Dermis microvascular lymphatic vessel endothelial cell (primary cell): Measurements from ENCODE around the gene CBFA2T3. TPM values are rescaled to one million over a fixed set of nuclear protein-coding genes. Genes with fewer than 3 reads are reported as not detected.

Source experiments
- DNase-seq, 2 donors: peaks; one replicate each; pipeline versions ENCODE4 v3.0.0 to v3.0.0-alpha.2; 2010; ENCODE audit warnings: low read depth in 2 of 2
- total RNA-seq: library from RNA; depleted of rRNA; stranded (reverse); fragments of >200 nt; gene quantifications from 2 replicates; pipeline ENCODE4 v1.2.1, GENCODE V29; 2014

The CBFA2T3 gene
- total RNA-seq, 1 donor from 2014 or later: not detected

DNA sequence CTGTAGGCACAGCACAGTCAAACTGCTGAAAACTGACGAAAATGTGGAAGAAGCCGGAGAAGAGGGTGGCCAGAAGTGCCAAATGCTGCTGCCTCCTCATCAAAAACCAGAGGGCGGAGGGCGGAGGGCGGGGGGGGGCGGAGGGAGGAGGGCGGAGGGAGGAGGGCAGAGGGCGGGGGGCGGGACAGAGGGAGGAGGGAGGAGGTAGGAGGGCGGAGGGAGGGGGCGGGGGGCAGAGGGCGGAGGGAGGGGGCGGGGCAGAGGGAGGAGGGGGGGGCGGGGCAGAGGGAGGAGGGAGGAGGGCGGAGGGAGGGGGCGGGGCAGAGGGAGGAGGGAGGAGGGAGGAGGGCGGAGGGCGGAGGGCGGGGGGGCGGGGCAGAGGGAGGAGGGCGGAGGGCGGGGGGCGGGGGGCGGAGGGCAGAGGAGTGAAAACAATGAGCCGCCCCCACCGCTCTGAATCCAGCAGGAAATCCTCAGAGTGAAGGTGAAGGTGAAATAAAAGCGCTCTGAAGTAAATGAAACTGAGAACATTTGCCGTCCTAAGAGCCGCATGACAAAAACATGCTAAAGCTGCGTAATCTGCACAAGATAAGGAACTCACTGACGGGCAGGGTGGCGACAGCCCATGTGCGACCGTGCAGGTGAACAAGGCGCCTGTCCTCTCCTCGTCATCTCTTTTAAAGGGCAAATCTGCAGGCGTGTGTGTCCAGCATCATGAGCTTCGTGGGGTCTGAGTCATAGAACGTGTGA, 22.6 kb upstream of the CBFA2T3 start:
- no peak for DNase-seq

DNA sequence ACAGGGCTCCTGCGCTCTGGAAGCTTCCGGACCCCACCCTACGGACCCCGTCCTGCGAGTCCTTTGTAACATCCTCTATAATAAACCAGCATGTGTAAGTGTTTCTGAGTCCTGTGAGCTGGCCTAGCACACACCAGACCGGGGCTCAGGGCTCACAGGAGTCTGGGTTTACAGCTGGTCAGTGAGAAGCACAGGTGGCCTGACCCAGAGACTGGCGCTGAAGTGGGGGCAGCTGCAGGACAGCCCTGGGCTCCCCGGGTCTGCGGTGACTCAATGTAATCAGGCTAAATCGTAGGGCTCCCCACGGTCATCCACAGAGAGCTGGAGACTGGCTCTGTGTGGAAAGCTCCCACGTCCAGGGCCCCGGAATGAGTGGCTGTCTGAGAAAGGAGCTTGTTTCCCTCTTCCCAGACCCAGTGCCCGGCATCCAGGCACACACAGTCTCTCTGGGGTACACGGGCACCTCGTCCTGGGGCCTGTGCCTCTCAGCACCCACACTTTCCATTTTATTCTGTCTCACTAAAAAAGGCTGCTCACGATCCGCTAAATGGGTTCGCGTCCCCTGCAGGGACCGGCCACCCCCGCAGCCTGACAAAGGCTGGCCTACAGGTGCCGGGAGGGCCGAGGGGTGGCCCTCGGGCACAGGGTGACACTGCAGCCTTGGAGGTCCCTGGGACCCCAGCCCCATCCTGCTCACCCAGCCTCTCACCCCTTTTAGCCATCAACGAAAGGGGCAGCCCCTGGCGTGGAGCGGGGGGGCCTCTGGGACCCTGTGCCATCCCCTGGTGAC, 18.9 kb upstream of the CBFA2T3 start:
- no peak for DNase-seq

DNA sequence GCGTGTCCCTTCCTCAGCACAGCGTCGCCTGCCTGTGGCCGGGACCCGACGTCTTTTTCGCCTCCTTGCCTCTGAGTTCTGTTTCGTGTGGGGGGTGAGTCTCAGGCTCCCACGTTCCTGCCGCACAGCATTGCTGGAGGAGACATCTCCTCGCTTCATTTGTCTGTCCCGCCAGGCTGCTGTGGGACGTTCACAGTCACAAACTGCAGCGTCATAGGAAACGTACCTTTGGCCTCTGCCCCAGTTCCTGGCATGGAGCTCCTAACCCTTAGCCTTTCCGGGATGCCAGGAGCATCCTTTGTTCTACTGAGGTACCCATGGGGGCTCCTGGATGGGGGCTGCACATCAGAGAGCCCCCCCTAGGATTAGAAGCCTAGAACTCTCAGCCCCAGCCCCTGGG, 18.2 kb upstream of the CBFA2T3 start:
- no peak for DNase-seq

DNA sequence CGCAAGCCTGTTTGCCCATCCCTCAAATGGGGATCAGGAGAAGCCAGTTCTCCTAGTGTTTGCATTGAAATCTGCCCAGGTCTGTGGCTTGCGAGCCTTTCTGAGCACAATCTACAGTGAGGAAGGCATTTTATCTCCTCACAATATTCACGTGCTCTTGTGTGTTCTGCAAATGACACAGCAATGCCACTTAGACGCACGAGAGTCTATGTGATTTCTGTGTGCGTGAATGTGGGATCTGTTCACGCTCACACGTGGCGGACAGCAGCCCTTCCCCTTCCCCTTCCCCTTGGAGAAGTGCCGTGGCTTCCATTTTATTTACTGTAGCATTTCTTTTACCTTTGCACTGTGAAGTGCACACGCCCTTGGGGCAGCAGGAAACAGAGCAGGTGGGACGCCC, 17.7 kb upstream of the CBFA2T3 start:
- DNase-seq: no peak

DNA sequence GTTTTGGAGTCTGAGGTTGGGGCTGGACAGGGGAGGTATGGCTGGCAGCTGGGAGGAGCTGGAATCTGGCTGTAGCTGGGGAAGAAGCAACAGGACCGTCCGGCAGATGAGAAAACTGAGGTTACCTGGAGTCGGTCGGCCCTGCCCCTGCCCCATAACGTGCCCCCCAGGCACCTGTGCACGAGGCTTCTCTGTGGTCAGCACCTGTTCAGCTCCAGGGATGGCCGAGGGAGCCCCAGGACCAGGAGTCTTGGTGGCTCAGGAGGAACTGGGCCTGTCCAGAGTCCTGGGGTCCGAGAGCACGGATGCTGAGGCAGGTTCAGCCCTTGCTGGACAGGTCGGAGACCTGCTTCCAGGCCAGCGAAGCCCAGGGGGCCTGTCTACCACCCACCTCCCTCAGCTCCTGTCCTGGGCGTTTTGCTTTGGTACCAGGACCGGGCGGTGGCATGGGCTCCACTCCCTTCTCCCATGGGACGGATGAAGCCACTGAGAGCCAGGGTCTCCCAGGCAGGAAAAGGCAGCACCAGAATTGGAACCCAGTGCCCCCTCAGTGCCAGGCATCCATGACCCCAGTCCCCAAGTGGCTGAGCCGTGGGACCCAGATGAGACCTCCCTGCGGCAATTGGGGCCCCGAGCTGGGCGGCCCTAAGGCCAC, 17.1 kb upstream of the CBFA2T3 start:
- DNase-seq: no peak

DNA sequence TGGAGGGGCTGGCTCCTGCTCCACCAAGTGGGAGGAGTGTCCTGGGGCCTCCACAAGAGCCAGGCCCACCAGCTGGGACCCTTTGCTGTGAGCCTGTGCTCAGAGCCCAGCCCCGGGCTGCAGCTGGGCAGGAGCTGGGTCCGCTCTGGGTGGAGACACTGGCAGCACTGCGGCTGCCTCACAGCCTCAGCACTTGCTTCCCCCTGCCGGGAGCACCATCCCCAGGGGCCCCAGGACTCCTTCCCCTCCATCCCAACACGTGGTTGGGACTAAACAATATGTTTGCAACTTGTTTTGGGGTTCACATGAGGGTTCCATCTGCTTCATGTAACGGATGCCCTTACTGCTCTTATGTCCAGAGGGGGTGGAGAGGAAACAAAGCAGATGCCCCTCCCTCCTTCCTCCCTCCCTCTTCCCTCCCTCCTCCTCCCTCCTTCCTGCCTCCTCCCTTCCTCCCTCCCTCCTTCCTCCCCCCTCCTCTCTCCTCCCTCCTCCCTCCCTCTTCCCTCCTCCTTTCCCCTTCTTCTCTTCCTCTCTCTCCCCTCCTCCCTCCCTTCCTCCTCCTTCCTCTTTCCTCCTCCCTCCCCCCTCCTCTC, 16.3 kb upstream of the CBFA2T3 start:
- DNase-seq: no peak

DNA sequence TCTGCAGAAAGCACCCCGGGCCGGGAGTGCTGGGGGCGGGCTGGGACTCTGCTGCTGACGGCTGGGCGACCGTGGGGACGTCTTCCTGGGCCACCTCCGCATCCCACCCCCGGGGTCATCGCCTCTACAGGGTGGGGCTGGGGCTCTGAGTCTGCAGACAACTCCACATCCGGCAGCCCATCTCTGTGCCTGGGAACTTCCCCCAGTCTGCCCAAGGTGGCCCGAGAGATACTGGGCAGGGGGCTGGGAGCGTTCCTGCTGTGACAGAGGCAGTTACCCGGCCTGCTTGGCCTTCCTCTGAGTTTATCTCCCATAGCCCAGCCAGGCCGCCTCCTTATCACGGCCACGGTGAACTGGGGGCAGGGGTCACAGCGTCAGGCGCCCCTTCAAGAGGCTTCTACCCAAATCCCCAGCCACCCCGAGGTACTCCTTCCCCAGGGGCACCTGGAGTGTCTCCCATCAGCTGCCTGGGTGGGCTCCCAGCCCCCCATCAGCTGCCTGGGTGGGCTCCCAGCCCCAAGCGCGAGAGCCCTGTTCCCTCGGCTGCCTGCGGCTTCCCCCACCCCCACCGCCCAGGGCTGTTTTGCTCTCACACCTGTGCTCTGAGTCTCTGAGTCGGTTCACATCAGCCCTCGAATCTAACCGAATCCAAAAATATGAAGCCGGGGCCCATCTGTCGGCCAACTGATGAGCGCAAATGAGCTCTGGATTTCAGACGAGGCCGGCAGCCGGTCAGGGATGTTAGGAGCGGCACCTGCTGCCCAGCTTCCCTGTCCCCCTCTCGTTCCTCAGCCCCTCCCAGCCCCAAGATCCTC, 15.6 kb upstream of the CBFA2T3 start:
- DNase-seq: no peak

DNA sequence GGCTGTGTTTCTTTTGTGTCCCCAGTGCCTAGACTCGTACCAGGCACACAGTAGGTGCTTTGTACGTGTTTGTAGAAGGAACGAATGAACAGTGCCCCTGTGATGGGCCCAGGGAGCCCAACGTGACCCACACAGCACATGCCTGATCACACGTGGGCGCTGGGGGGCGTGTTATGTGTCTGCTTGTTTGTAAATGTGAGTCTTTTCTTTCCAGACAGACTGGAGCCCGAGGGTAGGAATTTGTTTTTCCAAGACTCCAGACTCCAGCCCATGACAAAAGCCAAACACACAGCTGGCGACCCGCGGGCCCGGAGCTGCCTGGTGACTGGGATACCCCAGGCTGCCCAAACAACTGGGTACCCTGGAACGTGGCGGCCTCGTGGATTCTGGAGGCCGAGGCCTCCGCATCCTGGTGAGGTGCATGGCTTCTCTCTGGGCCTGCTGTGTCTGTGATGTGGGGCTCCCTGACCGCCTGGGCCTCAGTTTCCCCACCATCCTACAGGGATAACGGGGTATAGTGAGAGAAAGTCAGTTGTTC, 14.9 kb upstream of the CBFA2T3 start:
- no peak for DNase-seq

DNA sequence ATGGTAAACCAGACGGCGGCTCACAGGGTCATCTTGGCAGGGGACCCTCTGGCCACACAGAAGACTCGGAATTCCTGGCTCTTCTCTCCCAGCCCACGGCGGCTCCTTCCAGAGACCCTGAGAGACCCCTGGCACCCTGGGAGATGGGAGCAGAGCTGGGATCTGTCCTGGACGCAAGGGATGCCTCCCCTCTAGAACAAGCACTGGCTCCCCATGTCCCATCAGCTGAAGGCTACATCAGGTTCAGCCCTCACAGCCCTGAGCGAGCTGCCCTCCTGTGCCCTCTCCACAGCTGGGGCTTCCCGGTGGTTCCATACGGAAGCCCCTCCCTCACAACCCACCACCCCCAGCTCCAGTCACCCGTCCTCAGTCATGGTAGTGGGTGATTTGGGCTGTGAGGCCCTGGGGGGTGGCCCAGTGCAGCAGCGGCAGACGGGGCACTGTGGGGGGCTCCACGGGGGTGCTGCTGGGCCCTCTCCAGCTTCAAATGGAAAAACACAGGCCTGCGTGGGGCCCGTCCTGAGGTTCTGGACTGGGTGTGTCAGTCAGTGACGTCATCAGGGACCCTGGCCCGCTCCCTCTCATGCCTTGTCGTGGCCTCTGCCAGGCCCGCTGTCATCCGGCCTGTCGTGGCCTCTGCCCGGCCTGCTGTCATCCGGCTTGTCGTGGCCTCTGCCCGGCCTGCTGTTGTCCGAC, 13.0 kb upstream of the CBFA2T3 start:
- DNase-seq: no peak

DNA sequence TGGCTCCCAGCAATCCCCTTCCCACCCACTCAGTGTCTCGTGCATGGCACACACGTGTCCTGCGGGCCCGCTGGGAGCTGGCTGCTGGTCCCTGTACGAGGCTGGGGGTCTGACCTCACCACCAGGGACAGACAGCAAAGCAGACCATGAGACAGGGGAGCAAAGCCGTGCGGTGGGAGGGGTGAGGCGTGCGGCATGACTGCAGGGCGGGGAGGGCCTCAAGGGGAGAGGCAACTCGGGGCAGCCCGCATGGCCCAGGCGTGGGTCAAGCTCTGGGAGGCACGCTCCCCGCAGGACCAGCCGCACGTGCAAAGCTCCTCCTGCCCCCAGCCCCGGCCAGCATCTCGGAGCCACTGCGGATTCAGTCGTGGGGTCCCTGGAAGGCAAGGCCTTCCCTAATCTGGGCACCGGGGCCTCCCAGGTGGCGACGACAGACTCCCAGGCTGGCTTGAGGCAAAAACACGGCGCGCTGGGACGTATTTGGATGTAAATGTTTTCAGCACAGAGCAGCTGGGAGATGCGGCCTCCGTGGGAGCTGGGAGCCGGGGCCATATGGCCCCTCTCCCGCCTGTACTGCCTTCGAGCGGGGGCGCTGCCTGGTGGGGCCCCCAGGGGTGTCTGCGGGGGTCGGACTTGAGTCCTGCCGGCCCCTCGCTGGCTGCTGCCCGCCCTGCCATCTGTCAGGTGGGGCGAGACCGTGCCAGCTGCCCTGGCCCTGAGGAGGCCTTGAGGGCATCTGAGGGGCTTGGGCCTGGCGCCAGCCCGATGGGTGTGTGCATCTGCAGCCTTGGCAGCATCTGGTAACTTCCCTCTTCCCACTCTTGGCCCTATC, 12.2 kb upstream of the CBFA2T3 start:
- no peak for DNase-seq

DNA sequence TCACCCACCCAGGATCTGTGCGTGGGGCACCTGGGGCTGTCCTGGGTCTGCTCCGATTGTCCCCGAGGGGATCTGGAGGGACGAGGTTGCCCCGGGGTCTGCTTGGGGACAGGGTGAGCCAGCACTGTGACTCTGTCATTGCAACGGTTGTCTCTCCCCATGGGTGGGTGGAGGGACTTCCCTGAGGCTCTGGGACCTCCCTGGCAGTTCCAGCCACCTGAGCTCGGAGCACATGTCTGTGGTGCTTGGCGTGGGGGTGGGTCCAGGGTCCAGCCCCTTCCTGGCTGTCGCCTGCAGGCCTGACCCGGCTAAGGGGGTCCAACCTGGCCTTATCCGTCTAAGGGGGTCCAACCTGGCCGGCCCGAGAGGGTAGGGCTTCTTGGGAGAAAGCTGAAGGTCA, 8.5 kb upstream of the CBFA2T3 start:
- DNase-seq: no peak

DNA sequence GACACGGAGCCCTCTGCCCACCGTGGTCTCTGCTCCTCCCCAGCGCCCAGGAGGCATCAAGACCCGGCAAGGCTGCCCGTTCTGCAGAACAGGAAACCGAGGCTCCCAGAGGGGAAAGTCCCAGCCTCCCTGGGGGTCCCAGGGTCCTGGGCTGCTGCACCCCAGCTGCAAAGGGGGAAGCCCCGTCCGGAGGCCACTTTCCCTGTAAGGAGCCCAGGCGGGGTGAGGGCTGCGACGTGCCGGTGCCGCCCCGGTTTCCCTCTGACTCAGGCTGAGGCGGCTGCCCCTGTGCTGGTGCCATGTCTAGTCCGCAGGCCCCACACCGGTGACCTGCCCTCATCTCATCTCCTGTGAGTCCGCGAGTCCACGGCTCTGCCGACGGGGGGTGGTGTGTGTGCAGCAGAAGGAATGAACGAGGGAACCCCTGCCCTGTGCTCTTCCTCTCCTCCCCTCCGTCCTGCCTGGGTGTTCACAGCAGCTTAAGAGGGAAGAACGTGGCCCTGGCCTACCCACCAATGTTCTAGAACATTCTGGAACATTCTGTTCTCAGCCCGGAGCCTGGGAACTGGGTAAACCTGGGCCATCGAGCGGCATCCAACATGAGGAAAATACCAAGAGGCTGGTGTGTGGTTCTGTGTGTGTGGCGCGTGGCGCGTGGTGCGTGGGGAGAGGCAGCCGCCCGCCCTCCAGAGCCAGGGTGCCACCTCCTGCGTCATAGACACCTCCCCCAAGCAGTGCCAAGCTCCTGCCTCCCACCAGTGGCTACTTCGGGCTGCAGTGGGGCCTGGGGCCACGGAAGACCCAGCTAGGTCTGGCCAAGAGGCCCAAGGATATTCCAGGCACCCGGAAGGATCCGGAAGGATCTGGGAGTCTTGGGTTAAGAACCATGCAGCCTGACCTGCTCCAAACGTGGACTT, 7.0 kb upstream of the CBFA2T3 start:
- DNase-seq: no peak

DNA sequence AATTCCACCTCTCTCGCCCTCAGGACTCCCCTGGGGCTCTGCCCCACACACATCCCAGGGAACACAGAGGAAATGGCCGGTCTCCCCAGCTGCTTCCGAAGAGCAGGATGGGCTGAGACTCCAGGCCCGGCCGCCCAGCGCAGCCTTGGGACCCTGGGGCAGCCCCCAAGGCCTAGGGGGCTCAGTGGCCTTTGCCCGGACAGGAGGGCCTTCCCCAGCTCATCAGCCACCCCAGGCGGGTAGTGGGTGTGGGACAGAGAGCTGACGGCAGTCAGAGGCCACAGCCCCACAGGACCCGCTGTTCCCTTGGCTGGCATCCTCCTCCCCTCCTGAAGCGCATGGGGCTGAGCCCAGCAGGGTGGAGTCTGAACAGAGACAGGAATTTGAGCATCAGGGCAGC, 6.2 kb upstream of the CBFA2T3 start:
- DNase-seq: no peak

DNA sequence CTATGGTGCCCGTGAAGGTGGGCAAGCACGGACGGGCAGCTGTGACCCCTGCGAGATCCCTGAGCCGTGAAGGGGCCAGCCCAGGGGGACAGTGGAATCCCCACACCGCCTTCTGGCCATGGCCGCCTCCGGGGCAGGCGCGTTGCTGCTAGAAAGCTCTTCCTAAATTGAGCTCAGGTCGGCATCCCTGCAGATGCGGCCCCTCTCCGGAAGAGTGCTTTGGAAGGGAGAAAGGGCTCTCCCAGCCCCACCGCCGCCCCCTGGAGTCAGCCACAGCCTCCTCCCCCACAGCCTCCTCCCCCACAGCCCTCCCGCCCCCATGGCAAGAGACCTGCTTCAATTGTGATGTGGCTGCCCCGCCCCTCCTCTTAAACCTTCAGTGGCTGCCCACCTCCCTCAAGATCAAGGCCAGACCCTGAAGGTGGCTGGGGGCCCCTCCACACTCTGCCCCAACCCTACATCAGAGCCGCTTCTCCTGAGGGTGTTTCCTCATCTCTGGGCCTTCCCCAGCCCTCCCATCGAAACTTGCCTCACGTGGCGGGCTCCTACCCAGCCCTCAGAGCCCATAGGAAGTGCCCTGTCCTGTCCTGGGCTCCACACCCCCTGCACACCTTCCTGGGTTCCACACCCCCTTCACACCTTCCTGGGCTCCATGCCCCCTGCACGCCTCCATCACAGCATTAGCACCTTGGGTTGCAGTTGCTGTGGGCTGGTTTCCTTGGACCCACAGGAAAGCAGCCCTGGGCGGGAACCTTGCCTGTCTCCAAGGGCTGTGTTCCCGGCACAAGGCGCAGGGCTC, 5.5 kb upstream of the CBFA2T3 start:
- no peak for DNase-seq

DNA sequence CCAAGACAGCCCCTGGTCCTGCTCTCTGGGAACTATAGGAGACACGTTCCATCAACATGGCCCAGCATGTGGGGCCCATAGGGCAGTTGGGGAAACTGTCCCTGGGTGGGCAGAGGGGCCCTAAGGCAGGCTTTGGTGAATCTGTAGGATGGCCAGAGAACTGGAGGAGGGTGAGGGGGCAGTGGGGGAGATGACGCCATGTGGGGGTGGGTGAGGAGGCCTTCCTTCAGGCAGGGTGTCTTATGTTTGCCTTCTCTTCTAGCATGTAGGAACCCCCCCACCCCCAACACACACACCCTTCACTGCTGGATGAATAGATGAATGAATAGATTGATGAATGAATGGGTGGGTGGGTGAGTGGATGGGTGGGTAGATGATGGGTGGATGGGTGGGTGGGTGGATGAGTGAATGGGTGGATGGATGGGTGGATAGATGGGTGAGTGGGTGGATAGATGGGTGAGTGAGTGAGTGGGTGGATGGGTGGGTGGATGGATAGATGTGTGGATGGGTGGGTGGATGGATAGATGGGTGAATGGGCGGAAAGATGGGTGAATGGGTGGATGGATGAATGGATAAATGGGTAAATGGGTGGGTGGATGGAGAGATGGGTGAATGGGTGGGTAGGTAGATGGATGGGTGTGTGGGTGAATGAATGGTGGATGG, 2.5 kb upstream of the CBFA2T3 start:
- DNase-seq: no peak

DNA sequence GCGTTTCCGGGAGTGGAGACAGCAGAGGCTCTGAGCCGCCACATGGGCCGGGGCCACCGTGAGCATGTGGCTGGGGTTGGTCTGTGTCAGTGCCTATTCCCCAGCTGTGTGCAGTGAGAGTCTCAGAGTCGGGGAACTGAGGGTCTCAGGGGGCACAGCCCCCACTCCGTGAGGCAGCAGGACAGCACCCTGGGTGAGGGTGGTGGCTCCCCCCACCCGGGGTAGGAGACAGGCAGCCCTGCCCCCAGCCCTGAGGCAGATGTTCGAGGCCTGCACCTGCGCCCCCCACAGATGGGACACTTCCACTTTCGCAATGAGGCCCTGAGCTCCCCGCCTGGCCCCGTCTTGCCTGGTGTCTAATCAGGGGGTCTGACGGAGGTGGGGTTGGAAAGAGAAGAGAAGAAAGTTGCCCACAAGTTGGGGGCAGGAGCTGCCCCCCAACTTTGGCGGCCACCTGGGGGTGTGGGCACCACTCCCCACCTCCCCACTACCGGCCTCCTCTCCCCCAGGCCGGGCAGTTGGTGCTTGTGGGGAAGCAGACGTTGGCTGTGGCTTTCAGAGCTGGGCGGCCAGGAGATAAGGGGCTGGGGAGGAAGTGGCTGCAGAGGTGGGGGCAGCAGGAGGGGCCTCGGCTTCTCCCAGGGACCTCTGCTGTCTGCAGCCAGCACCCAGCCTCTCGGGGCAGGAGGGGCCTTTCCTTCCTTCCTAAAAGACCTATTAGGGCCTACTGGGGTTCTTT, 1.8 kb upstream of the CBFA2T3 start:
- DNase-seq: no peak
